Omental fat pad (tissue), 4 donors: ENCODE results near the gene HCFC1R1. TPM values are rescaled to one million over a fixed set of nuclear protein-coding genes. Genes with fewer than 3 reads are reported as not detected.

Experiments used
- ATAC-seq: fragments of 150-250 bp; one replicate; pipeline ENCODE4 v1.9.1; 2016; ENCODE audit warnings: mild to moderate bottlenecking, moderate library complexity; ENCODE audit not compliant: low FRiP score
- DNase-seq: peaks from one replicate; pipeline ENCODE4 v3.0.0-alpha.2; 2019; ENCODE audit warnings: low spot score
- CTCF ChIP-seq, 3 donors: fragments of 450-650 bp; IDR thresholded peaks; one replicate each; pipeline ENCODE4 v1.5.1; 2016 to 2017; ENCODE audit warnings: antibody characterized with exemption in 3 of 3, mild to moderate bottlenecking in 3 of 3, moderate library complexity in 2 of 3
- total RNA-seq, 4 donors: library from RNA; depleted of rRNA; stranded (reverse); fragments of >200 nt; gene quantifications; one replicate each; pipeline ENCODE4 v1.1.0, GENCODE V29; 2016

Gene HCFC1R1
- total RNA-seq, 4 donors from 2014 or later, result 8.5 to 20.6 (median 13.1) TPM

- no peak for TF ChIP-seq CTCF (IDR thresholded peaks at IDR 0.05)
- DNase-seq (no peak), ATAC-seq (no peak)
These were observed 13.1 kb upstream of the HCFC1R1 start, which contains the start of gene BICDL2 for GRCh38 chr16:3036726-3037315. TSS of gene BICDL2 (minus strand) at chr16:3036944. CDS start at chr16:3035496, 1,448 bp downstream.

GRCh38 chr16:3035972-3036725 lies 12.4 kb upstream of the HCFC1R1 start:
- DNase-seq (no peak), ATAC-seq (no peak)
- TF ChIP-seq CTCF (IDR thresholded peaks at IDR 0.05), result no peak

GRCh38 chr16:3035289-3035971 lies 11.7 kb upstream of the HCFC1R1 start:
- DNase-seq, result no peak
- TF ChIP-seq CTCF (IDR thresholded peaks at IDR 0.05), result no peak
- ATAC-seq, result no peak

- ATAC-seq (no peak), DNase-seq (no peak)
- no peak for TF ChIP-seq CTCF (IDR thresholded peaks at IDR 0.05)
These were observed 8.9 kb upstream of the HCFC1R1 start for GRCh38 chr16:3032624-3033023.

GRCh38 chr16:3030222-3031212 lies 6.8 kb upstream of the HCFC1R1 start:
- ATAC-seq, result no peak
- no peak for DNase-seq
- TF ChIP-seq CTCF (IDR thresholded peaks at IDR 0.05), result no peak

GRCh38 chr16:3029491-3030221 lies 5.9 kb upstream of the HCFC1R1 start:
- DNase-seq (no peak), ATAC-seq (no peak)

More at GRCh38 chr16:3029491-3030221, 5.9 kb upstream of the HCFC1R1 start:
- TF ChIP-seq CTCF (IDR thresholded peaks at IDR 0.05), result no peak
